PC-9 (cell line): ENCODE data around the gene MYO3B.

Experiments used
- EZH2 ChIP-seq: fragments of 200-600 bp; sonication (generic); IDR thresholded peaks from 2 replicates; pipeline ENCODE4 v1.8.0; 2017; ENCODE audit warnings: antibody characterized with exemption, low read depth
- TF ChIP-seq, protein P1 (sequence below): fragments of 200-600 bp; sonication (generic); conservative IDR thresholded peaks from 2 replicates; pipeline ENCODE4 v1.6.1; 2017; ENCODE audit warnings: mixed run types, antibody characterized with exemption, mild to moderate bottlenecking, moderate library complexity

DNA sequence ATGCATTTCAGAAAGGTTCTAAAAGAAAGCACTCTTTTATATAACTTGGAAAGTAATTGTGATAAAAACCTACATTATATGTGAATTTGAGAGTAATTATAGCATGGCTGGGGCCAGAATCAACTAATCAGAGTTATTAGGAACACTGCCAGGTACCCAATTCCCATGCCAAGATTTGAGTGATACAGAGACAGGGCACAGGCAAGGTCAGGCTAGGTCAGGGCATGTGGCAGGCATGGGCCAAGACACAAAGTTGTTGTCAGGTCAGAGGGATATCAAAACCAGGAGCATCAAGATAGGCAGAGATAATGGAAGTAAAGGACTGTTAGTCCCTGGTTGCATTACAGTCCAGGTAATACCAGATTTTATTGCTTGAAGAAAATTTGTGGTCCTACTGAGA, 87.4 kb downstream of the MYO3B start:
- TF ChIP-seq, protein P1, sequence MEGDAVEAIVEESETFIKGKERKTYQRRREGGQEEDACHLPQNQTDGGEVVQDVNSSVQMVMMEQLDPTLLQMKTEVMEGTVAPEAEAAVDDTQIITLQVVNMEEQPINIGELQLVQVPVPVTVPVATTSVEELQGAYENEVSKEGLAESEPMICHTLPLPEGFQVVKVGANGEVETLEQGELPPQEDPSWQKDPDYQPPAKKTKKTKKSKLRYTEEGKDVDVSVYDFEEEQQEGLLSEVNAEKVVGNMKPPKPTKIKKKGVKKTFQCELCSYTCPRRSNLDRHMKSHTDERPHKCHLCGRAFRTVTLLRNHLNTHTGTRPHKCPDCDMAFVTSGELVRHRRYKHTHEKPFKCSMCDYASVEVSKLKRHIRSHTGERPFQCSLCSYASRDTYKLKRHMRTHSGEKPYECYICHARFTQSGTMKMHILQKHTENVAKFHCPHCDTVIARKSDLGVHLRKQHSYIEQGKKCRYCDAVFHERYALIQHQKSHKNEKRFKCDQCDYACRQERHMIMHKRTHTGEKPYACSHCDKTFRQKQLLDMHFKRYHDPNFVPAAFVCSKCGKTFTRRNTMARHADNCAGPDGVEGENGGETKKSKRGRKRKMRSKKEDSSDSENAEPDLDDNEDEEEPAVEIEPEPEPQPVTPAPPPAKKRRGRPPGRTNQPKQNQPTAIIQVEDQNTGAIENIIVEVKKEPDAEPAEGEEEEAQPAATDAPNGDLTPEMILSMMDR, result no peak
- TF ChIP-seq EZH2, result no peak
